Panc1 (cell line): ENCODE measurements around the gene TNNT3.

Source experiments
- CTCF ChIP-seq: fragments of 450-650 bp; IDR thresholded peaks from 2 replicates; pipeline ENCODE4 v1.5.1; 2017; ENCODE audit warnings: mild to moderate bottlenecking
- POLR2AphosphoS5 ChIP-seq: IDR thresholded peaks from 2 replicates; pipeline ENCODE4 v1.6.1; 2012; ENCODE audit warnings: mild to moderate bottlenecking, low read depth, low read length, moderate library complexity
- REST ChIP-seq, 2 experiments: IDR thresholded peaks; 2 replicates each; pipeline ENCODE4 v1.6.1; 2011 to 2012; ENCODE audit warnings: low read depth in 2 of 2, control low read depth in 1 of 2, low read length in 1 of 2, mild to moderate bottlenecking in 1 of 2, moderate library complexity in 1 of 2; ENCODE audit not compliant: insufficient read depth in 1 of 2
- SIN3A ChIP-seq: IDR thresholded peaks from 2 replicates; pipeline ENCODE4 v1.6.1; 2012; ENCODE audit warnings: low read depth, mild to moderate bottlenecking, low read length, moderate library complexity, borderline replicate concordance; ENCODE audit not compliant: insufficient read depth
- TCF7L2 ChIP-seq: IDR thresholded peaks from 2 replicates; pipeline ENCODE4 v1.6.1; 2011; ENCODE audit warnings: mild to moderate bottlenecking, low read depth, low read length, inconsistent platforms

DNA sequence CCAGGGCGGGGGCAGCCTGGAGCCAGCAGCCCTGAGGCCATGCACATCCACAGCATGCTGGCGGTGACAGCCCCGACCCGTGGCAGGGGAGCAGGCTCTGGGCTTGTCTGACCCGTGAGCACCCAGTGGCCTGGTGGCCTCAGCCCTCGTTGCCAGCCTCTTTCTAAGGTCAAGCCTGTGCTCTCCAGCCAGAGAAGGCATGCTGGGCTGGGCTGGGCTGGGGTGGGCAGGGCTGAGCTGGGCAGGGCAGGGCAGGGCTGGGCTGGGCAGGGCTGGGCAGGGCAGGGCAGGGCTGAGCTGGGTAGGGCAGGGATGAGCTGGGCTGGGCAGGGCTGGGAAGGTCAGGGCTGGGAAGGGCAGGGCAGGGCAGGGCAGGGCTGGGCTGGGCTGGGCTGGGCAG, 67.5 kb downstream of the TNNT3 start:
- TF ChIP-seq REST (IDR thresholded peaks at IDR 0.05; ENCODE audit: insufficient read depth in 1 of 2, low read depth in 2 of 2, low read length in 1 of 2) (no peak), CTCF (no peak), POLR2AphosphoS5 (no peak), SIN3A (no peak), TCF7L2 (no peak)
